Calu3 (cell line): ENCODE measurements around the gene ZSCAN10. TPM values are rescaled to one million over a fixed set of nuclear protein-coding genes. Genes with fewer than 3 reads are reported as not detected.
"Not testable (repeated sequence)": the region's sequence is repeated elsewhere in the genome, so short reads cannot be mapped to it uniquely, and the experiment has no call there.

Source experiments
- BruUV-seq: library from RNA; stranded (reverse); fragments of 400-500 nt; replicated peaks from 2 replicates; lab custom pipeline; 2021; lab: Mats Ljungman, UMichigan
- CTCF ChIA-PET: fragments of 300-600 bp; sonication (Branson Sonifier 250); formaldehyde crosslinking; loops from one replicate; lab custom pipeline; 2022; ENCODE audit warnings: antibody characterized with exemption; lab: Charles Lee
- DNase-seq: peaks from one replicate; pipeline ENCODE4 v3.0.0; 2022
- H3K27ac Mint-ChIP-seq: one replicate; pipeline ENCODE4 v1.8.0; 2022; ENCODE audit warnings: mixed read lengths; ENCODE audit not compliant: unreplicated experiment
- H3K27me3 Mint-ChIP-seq: one replicate; pipeline ENCODE4 v1.8.0; 2022; ENCODE audit warnings: mixed read lengths; ENCODE audit not compliant: unreplicated experiment
- H3K36me3 Mint-ChIP-seq: one replicate; pipeline ENCODE4 v1.8.0; 2022; ENCODE audit warnings: mild to moderate bottlenecking, moderate library complexity, mixed read lengths; ENCODE audit not compliant: insufficient read depth, unreplicated experiment
- H3K4me1 Mint-ChIP-seq: one replicate; pipeline ENCODE4 v1.8.0; 2022; ENCODE audit warnings: mild to moderate bottlenecking, low read depth, mixed read lengths; ENCODE audit not compliant: unreplicated experiment
- H3K4me3 Mint-ChIP-seq: one replicate; pipeline ENCODE4 v1.8.0; 2022; ENCODE audit warnings: mild to moderate bottlenecking, low read depth, moderate library complexity, mixed read lengths; ENCODE audit not compliant: unreplicated experiment
- H3K9me3 Mint-ChIP-seq: one replicate; pipeline ENCODE4 v1.8.0; 2022; ENCODE audit warnings: low read depth, mixed read lengths; ENCODE audit not compliant: unreplicated experiment
- intact Hi-C: fragments of 100-400 bp; cut with micrococcal nuclease; formaldehyde crosslinking; loops from one replicate; pipeline ENCODE4 v1.10.0; 2022; ENCODE audit not compliant: unreplicated experiment
- total RNA-seq: library from RNA; stranded (reverse); gene quantifications from 2 replicates; pipeline ENCODE4 v1.2.3, GENCODE V29; 2022
- TF ChIP-seq, protein P1 (sequence below): fragments of 200-600 bp; IDR thresholded peaks from one replicate; pipeline ENCODE4 v1.8.0; 2022; ENCODE audit warnings: antibody characterized with exemption; ENCODE audit not compliant: unreplicated experiment

ZSCAN10 gene
- total RNA-seq, 1 experiment from 2014 or later: not detected

DNA sequence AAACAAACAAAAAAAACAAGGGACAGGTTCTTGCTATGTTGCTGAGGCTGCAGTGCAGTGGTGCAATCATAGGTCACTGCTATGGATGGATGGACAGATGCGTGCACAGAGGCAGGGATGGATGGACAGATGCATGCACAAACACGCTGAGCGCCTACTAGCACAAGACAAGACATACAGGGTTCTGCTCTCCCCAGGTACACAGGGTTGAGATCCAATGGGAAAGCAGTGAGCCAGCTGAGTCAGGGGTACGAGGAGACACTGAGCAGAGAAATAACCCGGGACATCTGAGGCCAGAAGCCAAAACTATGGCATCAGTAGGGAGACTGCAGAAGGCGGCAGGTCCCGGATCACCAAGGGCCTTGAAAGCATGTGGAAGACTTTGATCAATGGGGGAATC, 27.4 kb downstream of the ZSCAN10 start:
- intact Hi-C loops: no loop called here
- no TSS peak for BruUV-seq
- Mint-ChIP-seq H3K36me3 (peaks cover 5% of the 10 kb centered on the region), H3K27me3 (peaks cover 44% of the 10 kb centered on the region), H3K4me3 (no peak overlapping the region), H3K9me3 (no peaks in the 10 kb centered on the region), H3K4me1 (no peaks in the 10 kb centered on the region), H3K27ac (no peak overlapping the region)
- TF ChIP-seq, protein P1, sequence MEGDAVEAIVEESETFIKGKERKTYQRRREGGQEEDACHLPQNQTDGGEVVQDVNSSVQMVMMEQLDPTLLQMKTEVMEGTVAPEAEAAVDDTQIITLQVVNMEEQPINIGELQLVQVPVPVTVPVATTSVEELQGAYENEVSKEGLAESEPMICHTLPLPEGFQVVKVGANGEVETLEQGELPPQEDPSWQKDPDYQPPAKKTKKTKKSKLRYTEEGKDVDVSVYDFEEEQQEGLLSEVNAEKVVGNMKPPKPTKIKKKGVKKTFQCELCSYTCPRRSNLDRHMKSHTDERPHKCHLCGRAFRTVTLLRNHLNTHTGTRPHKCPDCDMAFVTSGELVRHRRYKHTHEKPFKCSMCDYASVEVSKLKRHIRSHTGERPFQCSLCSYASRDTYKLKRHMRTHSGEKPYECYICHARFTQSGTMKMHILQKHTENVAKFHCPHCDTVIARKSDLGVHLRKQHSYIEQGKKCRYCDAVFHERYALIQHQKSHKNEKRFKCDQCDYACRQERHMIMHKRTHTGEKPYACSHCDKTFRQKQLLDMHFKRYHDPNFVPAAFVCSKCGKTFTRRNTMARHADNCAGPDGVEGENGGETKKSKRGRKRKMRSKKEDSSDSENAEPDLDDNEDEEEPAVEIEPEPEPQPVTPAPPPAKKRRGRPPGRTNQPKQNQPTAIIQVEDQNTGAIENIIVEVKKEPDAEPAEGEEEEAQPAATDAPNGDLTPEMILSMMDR: no peak
- CTCF ChIA-PET: no interaction called here
- no peak for DNase-seq

DNA sequence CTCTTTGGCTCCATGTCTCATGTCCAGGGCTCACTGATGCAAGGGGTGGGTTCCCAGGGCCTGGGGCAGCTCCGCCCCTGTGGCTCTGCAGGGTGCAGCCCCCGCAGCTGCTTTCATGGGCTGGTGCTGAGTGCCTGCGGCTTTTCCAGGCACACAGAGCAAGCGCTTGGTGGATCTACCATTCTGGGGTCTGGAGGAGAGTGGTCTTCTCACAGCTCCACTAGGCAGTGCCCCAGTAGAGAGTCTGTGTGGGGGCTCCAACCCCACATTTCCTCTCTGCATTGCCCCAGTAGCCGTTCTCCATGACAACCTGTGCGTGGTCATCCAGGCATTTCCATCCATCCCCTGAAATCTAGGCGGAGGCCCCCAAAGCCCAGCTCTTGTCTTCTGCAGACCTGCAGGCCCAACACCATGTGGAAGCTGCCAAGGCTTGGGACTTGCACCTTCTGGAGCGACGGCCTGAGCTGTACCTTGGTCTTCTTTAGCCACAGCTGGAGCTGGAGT, 28.4 kb downstream of the ZSCAN10 start:
- Mint-ChIP-seq H3K4me1 (peaks cover 5% of the 10 kb centered on the region), H3K27me3 (peaks cover 44% of the 10 kb centered on the region), H3K27ac (no peak overlapping the region), H3K4me3 (no peak overlapping the region), H3K9me3 (no peaks in the 10 kb centered on the region), H3K36me3 (peaks cover 15% of the 10 kb centered on the region)
- intact Hi-C loops: no loop called here
- BruUV-seq: no TSS peak
- TF ChIP-seq, protein P1: no peak
- CTCF ChIA-PET: no interaction called here
- no peak for DNase-seq

DNA sequence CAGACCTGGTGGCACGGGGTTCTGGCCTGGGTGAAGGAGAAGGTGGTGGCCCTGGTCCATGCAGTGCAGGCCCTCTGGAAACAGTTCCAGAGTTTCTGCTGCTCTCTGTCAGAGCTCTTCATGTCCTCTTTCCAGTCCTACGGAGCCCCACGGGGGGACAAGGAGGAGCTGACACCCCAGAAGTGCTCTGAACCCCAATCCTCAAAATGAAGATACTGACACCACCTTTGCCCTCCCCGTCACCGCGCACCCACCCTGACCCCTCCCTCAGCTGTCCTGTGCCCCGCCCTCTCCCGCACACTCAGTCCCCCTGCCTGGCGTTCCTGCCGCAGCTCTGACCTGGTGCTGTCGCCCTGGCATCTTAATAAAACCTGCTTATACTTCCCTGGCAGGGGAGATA, 29.9 kb downstream of the ZSCAN10 start:
- peaks cover 16% of the 10 kb centered on the region for H3K36me3 Mint-ChIP-seq
- H3K9me3 Mint-ChIP-seq, CTCF ChIA-PET, H3K27ac Mint-ChIP-seq, intact Hi-C loops, DNase-seq, H3K4me3 Mint-ChIP-seq: not testable (repeated sequence)
- H3K4me1 Mint-ChIP-seq: peaks cover 20% of the 10 kb centered on the region
- peaks cover 29% of the 10 kb centered on the region for H3K27me3 Mint-ChIP-seq
- BruUV-seq: TSS peak; percentile 11

DNA sequence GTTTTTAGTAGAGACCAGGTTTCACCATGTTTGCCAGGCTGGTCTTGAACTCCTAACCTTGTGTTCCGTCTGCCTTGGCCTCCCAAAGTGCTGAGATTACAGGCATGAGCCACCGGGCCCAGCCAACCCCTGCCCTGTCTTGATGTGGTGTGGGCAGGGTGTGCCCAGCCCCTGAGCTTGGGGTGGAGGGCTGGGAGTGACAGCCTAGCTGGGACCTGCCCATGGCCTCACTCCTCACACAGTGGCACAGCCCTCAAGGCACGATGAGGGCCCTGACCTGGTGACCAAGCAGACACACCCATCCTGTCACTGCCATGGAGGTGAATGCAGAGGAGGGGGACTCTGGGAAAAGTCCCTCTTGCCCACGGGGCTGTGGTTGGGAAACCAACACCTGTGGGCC, 30.6 kb downstream of the ZSCAN10 start:
- no TSS peak for BruUV-seq
- H3K4me1 Mint-ChIP-seq: peaks cover 22% of the 10 kb centered on the region
- H3K27ac Mint-ChIP-seq: no peak overlapping the region

DNA sequence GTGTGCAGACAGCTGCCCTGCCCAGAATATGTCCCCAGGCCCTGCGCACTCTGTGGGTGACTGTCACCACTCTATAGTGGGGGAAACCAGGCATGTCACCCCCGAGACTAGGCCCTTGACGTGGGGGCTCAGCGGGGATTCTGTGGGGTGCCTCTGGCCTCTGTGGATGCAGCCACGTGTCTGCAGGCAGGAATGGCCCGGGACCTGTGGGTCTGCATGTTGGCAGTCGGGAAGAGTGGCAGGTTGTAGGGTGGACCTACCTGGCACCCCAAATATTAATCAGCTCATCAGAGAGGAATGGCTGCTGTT, 32.7 kb downstream of the ZSCAN10 start:
- CTCF ChIA-PET: interaction anchor here (1.2 kb wide), 1 partner anchor 35 kb away, joined by 4 read pairs; no protein-coding TSS in a partner anchor
- peaks cover 4% of the 10 kb centered on the region for H3K27me3 Mint-ChIP-seq
- H3K36me3 Mint-ChIP-seq: peaks cover 16% of the 10 kb centered on the region
- peaks cover 22% of the 10 kb centered on the region for H3K4me1 Mint-ChIP-seq
- intact Hi-C loops: no loop called here
- no TSS peak for BruUV-seq
- peak overlapping the region; percentile 72 for H3K4me3 Mint-ChIP-seq
- TF ChIP-seq, protein P1: no peak
- H3K9me3 Mint-ChIP-seq: peaks cover 2% of the 10 kb centered on the region
- DNase-seq: no peak
- peak overlapping the region; percentile 77 for H3K27ac Mint-ChIP-seq

More for the DNA sequence above, 30.6 kb downstream of the ZSCAN10 start:
- intact Hi-C loops: no loop called here
- Mint-ChIP-seq H3K27me3 (peaks cover 22% of the 10 kb centered on the region), H3K36me3 (peaks cover 16% of the 10 kb centered on the region), H3K4me3 (no peak overlapping the region), H3K9me3 (no peaks in the 10 kb centered on the region)
- no peak for DNase-seq
- CTCF ChIA-PET: no interaction called here
- TF ChIP-seq, protein P1: no peak
